Lung (tissue), 12 donors: ENCODE measurements around the gene NMNAT1. TPM values are rescaled to one million over a fixed set of nuclear protein-coding genes. Genes with fewer than 3 reads are reported as not detected.

Experiments
- ATAC-seq: fragments of 200-7000 bp; cut with Tn5 transposase; one replicate; pipeline ENCODE4 v1.9.1; 2020; ENCODE audit warnings: moderate number of reproducible peaks; ENCODE audit not compliant: insufficient read depth, low FRiP score
- DNase-seq, 3 donors: peaks; one replicate each; pipeline ENCODE4 v3.0.0-alpha.2; 2013 to 2017
- H3K27ac ChIP-seq, 2 donors: one replicate each; pipeline ENCODE4 v1.5.1; 2013; ENCODE audit warnings: mild to moderate bottlenecking in 2 of 2, moderate library complexity in 2 of 2, control low read depth in 1 of 2, inconsistent platforms in 1 of 2, low read depth in 1 of 2, low read length in 1 of 2
- H3K27me3 ChIP-seq, 3 donors: one replicate each; pipeline ENCODE4 v1.5.1; 2013; ENCODE audit warnings: low read length in 2 of 3; ENCODE audit not compliant: control insufficient read depth in 3 of 3, insufficient read depth in 3 of 3
- H3K36me3 ChIP-seq, 4 donors: one replicate each; pipeline ENCODE4 v1.5.1; 2013; ENCODE audit warnings: low read length in 4 of 4, mild to moderate bottlenecking in 1 of 4, moderate library complexity in 1 of 4; ENCODE audit not compliant: control insufficient read depth in 4 of 4, insufficient read depth in 4 of 4
- H3K4me1 ChIP-seq, 5 donors: one replicate each; pipeline ENCODE4 v1.5.1; 2013; ENCODE audit warnings: low read length in 5 of 5, mild to moderate bottlenecking in 2 of 5, moderate library complexity in 1 of 5; ENCODE audit not compliant: control insufficient read depth in 5 of 5, insufficient read depth in 5 of 5
- H3K4me3 ChIP-seq: one replicate; pipeline ENCODE4 v1.5.1; 2013; ENCODE audit warnings: mild to moderate bottlenecking, control low read depth, moderate library complexity
- H3K9ac ChIP-seq, 2 donors: one replicate each; pipeline ENCODE4 v1.5.1; 2013; ENCODE audit warnings: low read length in 2 of 2, control low read depth in 1 of 2; ENCODE audit not compliant: insufficient read depth in 1 of 2
- H3K9me3 ChIP-seq, 4 donors: one replicate each; pipeline ENCODE4 v1.5.1; 2013; ENCODE audit warnings: low read length in 3 of 4, mild to moderate bottlenecking in 1 of 4, moderate library complexity in 1 of 4; ENCODE audit not compliant: control insufficient read depth in 4 of 4, insufficient read depth in 3 of 4
- WGBS, 2 donors: extraction: QIAGEN DNeasy Blood & Tissue Kit; methylation state at CpG; one replicate each; pipeline ENCODE4 v1.1.7; 2013; 5-methylcytosine and 5-hydroxymethylcytosine counted together
- polyA plus RNA-seq, 2 donors: library from polyadenylated mRNA; stranded (reverse); fragments of 200-250 nt; gene quantifications; one replicate each; pipeline ENCODE4 v1.2.1, GENCODE V29; 2013
- total RNA-seq, 2 donors: library from RNA; depleted of rRNA in 1 of 2; stranded (reverse); fragments of >200 nt in 1 of 2; gene quantifications; one replicate each; pipeline ENCODE4 v1.2.1, GENCODE V29; 2014 to 2021
- TF ChIP-seq, protein P1 (sequence below): IDR thresholded peaks from 2 replicates; pipeline ENCODE4 v1.5.1; 2012; ENCODE audit warnings: mild to moderate bottlenecking; ENCODE audit errors: control extremely low read depth, extremely low read depth
- donor health status: control.
- donor health status: control.
- donor health status: Bipolar disorder and iron deficiency.
- donor health status: healthy.
- donor health status: DM: yes; HTN: yes; CAD: no.

NMNAT1 gene
- total and polyA plus RNA-seq, 4 donors, result 4.1 to 8.6 (median 6.8) TPM

DNA sequence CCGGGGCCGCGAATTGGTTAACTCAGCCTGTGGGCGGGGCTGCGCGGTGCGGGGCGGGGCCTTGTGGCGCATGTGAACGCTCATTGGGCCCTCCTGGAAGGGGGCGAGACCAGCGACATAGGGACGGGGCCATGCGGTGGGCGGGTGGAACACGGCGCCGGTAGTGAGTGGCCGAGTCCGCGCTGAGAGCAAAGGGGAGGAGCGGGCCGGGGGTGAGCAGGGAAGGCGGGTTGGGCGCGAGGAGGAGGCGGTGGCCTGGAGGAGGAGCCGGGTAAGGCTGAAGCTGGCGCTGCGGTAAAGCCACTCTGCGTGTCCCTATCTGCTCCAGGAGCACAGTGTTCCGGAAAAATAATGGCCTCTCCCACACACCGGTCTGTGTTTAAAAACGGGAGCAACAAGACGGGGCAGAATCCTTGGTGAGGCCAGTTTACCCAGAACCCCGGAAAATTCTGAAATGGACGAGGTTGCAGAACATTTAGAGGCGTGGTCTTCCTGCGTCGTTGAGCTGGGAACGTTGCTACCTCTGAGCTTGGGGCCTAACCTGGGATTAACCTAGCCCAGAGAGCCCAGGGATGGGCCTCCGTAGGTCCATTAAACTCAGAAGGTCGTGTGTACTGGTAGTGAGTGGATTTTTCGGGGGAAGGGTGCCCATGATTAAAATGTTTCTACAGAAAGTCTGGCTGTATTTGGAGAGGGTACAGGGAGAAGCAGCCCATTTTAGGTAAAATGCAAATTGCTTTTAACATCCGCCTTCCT, 32.7 kb upstream of the NMNAT1 start:
- Histone ChIP-seq H3K4me1 (peaks cover 0 to 24% (median 5%) of the 10 kb centered on the region in 5 donors), H3K9me3 (no peaks in the 10 kb centered on the region), H3K36me3 (no peaks in the 10 kb centered on the region), H3K9ac (peak overlapping the region; percentile 52 to 91), H3K4me3 (peak overlapping the region; percentile 67), H3K27ac (peak overlapping the region; percentile 98 to 100), H3K27me3 (no peaks in the 10 kb centered on the region)
- DNase-seq (peak; percentile 99 to 100 (median 100)), ATAC-seq (peak; percentile 97)
- TF ChIP-seq, protein P1, sequence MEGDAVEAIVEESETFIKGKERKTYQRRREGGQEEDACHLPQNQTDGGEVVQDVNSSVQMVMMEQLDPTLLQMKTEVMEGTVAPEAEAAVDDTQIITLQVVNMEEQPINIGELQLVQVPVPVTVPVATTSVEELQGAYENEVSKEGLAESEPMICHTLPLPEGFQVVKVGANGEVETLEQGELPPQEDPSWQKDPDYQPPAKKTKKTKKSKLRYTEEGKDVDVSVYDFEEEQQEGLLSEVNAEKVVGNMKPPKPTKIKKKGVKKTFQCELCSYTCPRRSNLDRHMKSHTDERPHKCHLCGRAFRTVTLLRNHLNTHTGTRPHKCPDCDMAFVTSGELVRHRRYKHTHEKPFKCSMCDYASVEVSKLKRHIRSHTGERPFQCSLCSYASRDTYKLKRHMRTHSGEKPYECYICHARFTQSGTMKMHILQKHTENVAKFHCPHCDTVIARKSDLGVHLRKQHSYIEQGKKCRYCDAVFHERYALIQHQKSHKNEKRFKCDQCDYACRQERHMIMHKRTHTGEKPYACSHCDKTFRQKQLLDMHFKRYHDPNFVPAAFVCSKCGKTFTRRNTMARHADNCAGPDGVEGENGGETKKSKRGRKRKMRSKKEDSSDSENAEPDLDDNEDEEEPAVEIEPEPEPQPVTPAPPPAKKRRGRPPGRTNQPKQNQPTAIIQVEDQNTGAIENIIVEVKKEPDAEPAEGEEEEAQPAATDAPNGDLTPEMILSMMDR, result no peak
- WGBS, 2 donors, result 0% methylated on average over 45 of the region's 45 CpGs

DNA sequence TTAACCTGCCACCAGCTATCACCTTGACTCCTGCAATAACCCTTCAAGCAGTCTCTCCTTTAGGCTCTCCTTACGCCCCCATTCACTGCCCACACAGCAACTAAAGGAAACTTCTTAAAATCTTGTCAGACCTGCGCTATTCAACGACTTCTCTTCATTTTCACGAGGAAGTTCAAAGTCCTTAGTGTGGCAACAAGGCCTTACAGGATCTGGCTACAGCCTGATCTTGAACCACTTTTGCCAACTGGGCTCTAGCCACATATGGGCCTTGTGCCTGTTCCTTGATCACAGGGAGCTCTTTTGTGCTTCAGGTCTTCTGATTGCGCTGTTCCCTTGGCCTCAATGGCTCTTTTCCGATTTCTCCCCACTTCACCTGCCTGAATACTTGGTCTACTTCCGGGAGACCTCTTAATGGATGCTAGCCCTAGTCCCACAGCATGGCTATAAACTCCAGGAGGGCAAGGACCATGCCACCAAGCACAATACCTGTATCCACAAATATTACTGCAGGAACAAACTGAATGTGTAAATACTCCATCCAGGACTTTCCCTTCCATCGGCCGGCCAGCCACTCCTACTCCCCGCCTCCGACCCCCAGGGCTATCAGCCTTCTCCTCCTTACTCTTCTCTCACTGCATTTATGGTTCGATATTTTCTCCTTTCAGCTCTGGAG, 30.9 kb upstream of the NMNAT1 start:
- H3K36me3 ChIP-seq, result no peaks in the 10 kb centered on the region
- H3K9ac ChIP-seq, result no peak overlapping the region
- DNase-seq (no peak), ATAC-seq (no peak)
- TF ChIP-seq, protein P1, result no peak
- H3K9me3 ChIP-seq, result no peaks in the 10 kb centered on the region
- peak overlapping the region; percentile 30 to 72 for H3K27ac ChIP-seq
- peaks cover 0 to 24% (median 5%) of the 10 kb centered on the region in 5 donors for H3K4me1 ChIP-seq
- H3K27me3 ChIP-seq, result no peaks in the 10 kb centered on the region
- WGBS, 2 donors, result 68 to 75% methylated on average over 12 of the region's 12 CpGs
- no peak overlapping the region for H3K4me3 ChIP-seq

DNA sequence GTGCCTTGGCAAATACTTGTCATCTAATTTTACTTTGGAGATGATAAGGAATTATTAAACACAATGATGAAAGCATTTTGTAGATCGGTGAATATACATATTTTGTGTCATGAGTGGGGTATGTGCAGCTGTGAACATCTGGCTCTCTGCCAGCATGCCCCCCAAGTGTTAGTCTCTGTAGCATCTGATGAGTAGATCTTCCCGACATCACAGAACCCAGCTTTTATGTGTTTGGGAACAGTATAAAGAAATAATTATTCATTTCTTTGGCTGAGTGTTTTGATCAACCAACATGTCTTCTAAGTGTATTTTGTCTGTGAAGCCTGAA, 28.7 kb upstream of the NMNAT1 start:
- TF ChIP-seq, protein P1, result no peak
- WGBS, 2 donors, result 63 to 70% methylated on average over 2 of the region's 2 CpGs
- ATAC-seq, result no peak

More for the DNA sequence above, 28.7 kb upstream of the NMNAT1 start:
- no peaks in the 10 kb centered on the region for H3K36me3 ChIP-seq
- DNase-seq, result no peak
- no peak overlapping the region for H3K4me3 ChIP-seq
- no peak overlapping the region for H3K27ac ChIP-seq
- no peak overlapping the region for H3K9ac ChIP-seq
- H3K4me1 ChIP-seq, result peaks cover 0 to 14% (median 0%) of the 10 kb centered on the region in 5 donors
- no peaks in the 10 kb centered on the region for H3K27me3 ChIP-seq
- H3K9me3 ChIP-seq, result no peaks in the 10 kb centered on the region
